IMR-90 (cell line): ENCODE data around the gene GRN. TPM values are rescaled to one million over a fixed set of nuclear protein-coding genes. Genes with fewer than 3 reads are reported as not detected.

Experiments
- ATAC-seq: fragments of 200-7000 bp; cut with Tn5 transposase; 2 replicates; pipeline ENCODE4 v1.9.1; 2020; ENCODE audit warnings: low read depth, mild to moderate bottlenecking, moderate library complexity
- BruUV-seq: library from RNA; stranded (reverse); fragments of 400-500 nt; replicated peaks from 2 replicates; lab custom pipeline; 2021; lab: Mats Ljungman, UMichigan
- CTCF ChIA-PET: fragments of 300-600 bp; formaldehyde crosslinking; extraction: SDS; loops from one replicate; lab custom pipeline; 2021; ENCODE audit warnings: antibody characterized with exemption; lab: Yijun Ruan, JAX
- POLR2A ChIA-PET: fragments of 300-600 bp; sonication (Branson Sonifier 250); formaldehyde crosslinking; loops from one replicate; lab custom pipeline; 2022; ENCODE audit warnings: antibody characterized with exemption; ENCODE audit not compliant: unreplicated experiment; lab: Charles Lee
- DNase-seq: peaks from one replicate; pipeline ENCODE4 v3.0.0; 2013
- H2AFZ ChIP-seq: replicated peaks from 2 replicates; pipeline ENCODE3; 2013; ENCODE audit warnings: low read length, mild to moderate bottlenecking; ENCODE audit not compliant: poor library complexity
- H2AK5ac ChIP-seq: 2 replicates; pipeline ENCODE4 v1.6.1; 2013; ENCODE audit warnings: low read depth, low read length, inconsistent platforms
- H2AK9ac ChIP-seq: replicated peaks from 2 replicates; pipeline ENCODE3; 2013; ENCODE audit warnings: mild to moderate bottlenecking, low read depth, low read length, moderate library complexity; ENCODE audit not compliant: poor library complexity
- H2BK120ac ChIP-seq: 2 replicates; pipeline ENCODE4 v1.6.1; 2013; ENCODE audit warnings: low read depth, low read length, inconsistent platforms
- H2BK15ac ChIP-seq: 3 replicates; pipeline ENCODE4 v1.6.1; 2013; ENCODE audit warnings: low read depth, low read length, inconsistent platforms
- H2BK20ac ChIP-seq: 2 replicates; pipeline ENCODE4 v1.6.1; 2013; ENCODE audit warnings: low read depth, mild to moderate bottlenecking, inconsistent platforms, low read length, moderate library complexity
- H2BK5ac ChIP-seq: 2 replicates; pipeline ENCODE4 v1.6.1; 2013; ENCODE audit warnings: mild to moderate bottlenecking, low read depth, low read length, inconsistent platforms; ENCODE audit not compliant: poor library complexity, severe bottlenecking
- H3K14ac ChIP-seq: replicated peaks from 2 replicates; pipeline ENCODE4 v1.6.1; 2013; ENCODE audit warnings: low read depth, low read length, inconsistent platforms
- H3K18ac ChIP-seq: 2 replicates; pipeline ENCODE4 v1.6.1; 2013; ENCODE audit warnings: low read depth, low read length, control low read depth
- H3K23ac ChIP-seq: 2 replicates; pipeline ENCODE4 v1.6.1; 2013; ENCODE audit warnings: low read depth, low read length, inconsistent platforms
- H3K27ac ChIP-seq: 2 replicates; pipeline ENCODE4 v1.5.1; 2013; ENCODE audit warnings: mild to moderate bottlenecking, control low read depth, low read length; ENCODE audit not compliant: insufficient read depth
- H3K27me3 ChIP-seq: 2 replicates; pipeline ENCODE4 v1.6.1; 2013; ENCODE audit warnings: low read length; ENCODE audit not compliant: control insufficient read depth, insufficient read depth
- H3K36me3 ChIP-seq: 2 replicates; pipeline ENCODE4 v1.6.1; 2013; ENCODE audit warnings: low read length, mixed read lengths; ENCODE audit not compliant: control insufficient read depth, insufficient read depth
- H3K4ac ChIP-seq: 2 replicates; pipeline ENCODE4 v1.6.1; 2013; ENCODE audit warnings: low read depth, low read length, inconsistent platforms
- H3K4me1 ChIP-seq: 2 replicates; pipeline ENCODE4 v1.6.1; 2013; ENCODE audit warnings: low read length, mixed read lengths; ENCODE audit not compliant: control insufficient read depth, insufficient read depth
- H3K4me2 ChIP-seq: 2 replicates; pipeline ENCODE4 v1.6.1; 2013; ENCODE audit warnings: low read depth, mild to moderate bottlenecking, control low read depth, low read length, moderate library complexity
- H3K4me3 ChIP-seq: 2 replicates; pipeline ENCODE4 v1.5.1; 2013; ENCODE audit warnings: low read depth, mild to moderate bottlenecking, control low read depth, low read length, moderate library complexity; ENCODE audit not compliant: insufficient read depth
- H3K56ac ChIP-seq: 2 replicates; pipeline ENCODE4 v1.6.1; 2013; ENCODE audit warnings: low read length, inconsistent platforms; ENCODE audit not compliant: insufficient read depth; ENCODE audit errors: extremely low read depth
- H3K79me1 ChIP-seq, 2 experiments: 2 replicates each; pipeline ENCODE4 v1.6.1; 2013; ENCODE audit warnings: low read length in 2 of 2, inconsistent platforms in 1 of 2, low read depth in 1 of 2
- H3K9ac ChIP-seq: 2 replicates; pipeline ENCODE4 v1.6.1; 2013; ENCODE audit warnings: low read depth, low read length, control low read depth
- H3K9me1 ChIP-seq: 2 replicates; pipeline ENCODE4 v1.6.1; 2013; ENCODE audit warnings: low read length, inconsistent platforms; ENCODE audit not compliant: insufficient read depth
- H3K9me3 ChIP-seq: 2 replicates; pipeline ENCODE4 v1.6.1; 2013; ENCODE audit warnings: low read length; ENCODE audit not compliant: control insufficient read depth, insufficient read depth
- H4K20me1 ChIP-seq: 2 replicates; pipeline ENCODE4 v1.6.1; 2013; ENCODE audit warnings: low read length, inconsistent platforms; ENCODE audit not compliant: insufficient read depth
- H4K5ac ChIP-seq: 2 replicates; pipeline ENCODE4 v1.6.1; 2013; ENCODE audit warnings: mild to moderate bottlenecking, low read depth, low read length, control low read depth
- H4K8ac ChIP-seq, 2 experiments: 2 replicates each; pipeline ENCODE4 v1.6.1; 2013; ENCODE audit warnings: low read depth in 2 of 2, low read length in 2 of 2, control low read depth in 1 of 2, inconsistent platforms in 1 of 2
- H4K91ac ChIP-seq: 2 replicates; pipeline ENCODE4 v1.6.1; 2013; ENCODE audit warnings: low read depth, low read length, inconsistent platforms; ENCODE audit not compliant: insufficient read depth
- CHD1 ChIP-seq: IDR thresholded peaks from 2 replicates; pipeline ENCODE4 v1.6.1; 2012; ENCODE audit warnings: low read depth, low read length, improper control_type of control experiment
- FOS ChIP-seq: fragments of 150-350 bp; IDR thresholded peaks from 2 replicates; pipeline ENCODE4 v1.6.1; 2016; ENCODE audit warnings: low read depth, low read length
- MAFK ChIP-seq: IDR thresholded peaks from 2 replicates; pipeline ENCODE4 v1.6.1; 2012; ENCODE audit warnings: low read depth, low read length, improper control_type of control experiment
- NFE2L2 ChIP-seq: fragments of 150-350 bp; IDR thresholded peaks from 2 replicates; pipeline ENCODE4 v1.6.1; 2016; ENCODE audit warnings: low read depth, mild to moderate bottlenecking, low read length
- POLR2A ChIP-seq: IDR thresholded peaks from 2 replicates; pipeline ENCODE4 v1.6.1; 2012; ENCODE audit warnings: mild to moderate bottlenecking, low read depth, low read length
- RAD21 ChIP-seq: IDR thresholded peaks from 2 replicates; pipeline ENCODE4 v1.6.1; 2012; ENCODE audit warnings: low read length, improper control_type of control experiment
- RFX5 ChIP-seq: IDR thresholded peaks from 2 replicates; pipeline ENCODE4 v1.8.0; 2012; ENCODE audit warnings: low read depth, mild to moderate bottlenecking, low read length, moderate library complexity
- SMC3 ChIP-seq: fragments of 150-350 bp; IDR thresholded peaks from 2 replicates; pipeline ENCODE4 v1.6.1; 2016; ENCODE audit warnings: low read depth, mild to moderate bottlenecking, antibody characterized with exemption, low read length, moderate library complexity
- WGBS, 2 experiments: methylation state at CpG; one replicate each; pipeline versions ENCODE4 v1.1.5 to v1.1.7; 2013; ENCODE audit warnings: missing lambda C conversion rate in 2 of 2; ENCODE audit not compliant: insufficient read length in 1 of 2; ENCODE audit errors: extremely low coverage in 2 of 2; 5-methylcytosine and 5-hydroxymethylcytosine counted together
- dilution Hi-C: fragments of 300-500 bp; cut with HindIII; formaldehyde crosslinking; loops from one replicate; pipeline ENCODE4 v1.14.3; 2018; ENCODE audit warnings: low sequenced_read_pairs; ENCODE audit not compliant: unreplicated experiment
- in situ Hi-C: fragments of 300-500 bp; cut with MboI; formaldehyde crosslinking; loops from 3 replicates; pipeline ENCODE4 v1.14.3; 2019; ENCODE audit warnings: low sequenced_read_pairs, inconsistent platforms, mixed read lengths
- intact Hi-C: fragments of 100-400 bp; cut with micrococcal nuclease; formaldehyde crosslinking; loops from 2 replicates; pipeline ENCODE4 v1.10.0; 2022
- polyA plus RNA-seq, 3 experiments: library from polyadenylated mRNA; depleted of rRNA; stranded (reverse); fragments of >200 nt; gene quantifications; 2 replicates each; pipeline ENCODE4 v1.2.3, GENCODE V29; 2012; ENCODE audit warnings: low replicate concordance in 1 of 3
- total RNA-seq: library from RNA; depleted of rRNA; stranded (reverse); fragments of >200 nt; gene quantifications from 2 replicates; pipeline ENCODE4 v1.2.3, GENCODE V29; 2012
- TF ChIP-seq, protein P1 (sequence below): conservative IDR thresholded peaks from 2 replicates; pipeline ENCODE4 v1.5.1; 2012; ENCODE audit warnings: mild to moderate bottlenecking, low read depth, low read length, improper control_type of control experiment

The GRN gene
- total and polyA plus RNA-seq, 2 of the 4 experiments (the other 2 are of a cell fraction) = 38.9 to 494 TPM

DNA sequence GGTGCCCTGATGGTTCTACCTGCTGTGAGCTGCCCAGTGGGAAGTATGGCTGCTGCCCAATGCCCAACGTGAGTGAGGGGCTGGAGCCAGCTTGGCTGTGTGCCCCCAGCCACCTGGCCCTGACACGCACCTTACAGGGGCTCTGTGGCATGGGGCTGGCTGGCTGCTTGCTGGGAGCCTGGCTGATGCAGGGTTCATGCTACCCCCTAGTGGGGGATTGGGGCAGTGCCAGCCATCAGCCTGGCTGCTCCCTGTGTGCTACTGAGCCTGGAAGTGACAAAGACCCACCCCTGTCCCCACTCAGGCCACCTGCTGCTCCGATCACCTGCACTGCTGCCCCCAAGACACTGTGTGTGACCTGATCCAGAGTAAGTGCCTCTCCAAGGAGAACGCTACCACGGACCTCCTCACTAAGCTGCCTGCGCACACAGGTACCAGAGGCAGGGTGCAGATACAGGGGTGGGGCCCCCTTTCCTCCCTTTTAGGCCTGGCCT, 5.7 kb downstream of the GRN start:
- no peak overlapping the region for H4K5ac ChIP-seq
- H3K4ac ChIP-seq = no peak overlapping the region
- H3K18ac ChIP-seq = no peak overlapping the region
- no peaks in the 10 kb centered on the region for H3K9me3 ChIP-seq
- intact Hi-C loops = no loop called here
- H3K14ac ChIP-seq = no peak overlapping the region
- H2AK5ac ChIP-seq = no peak overlapping the region
- H3K79me1 ChIP-seq = peaks cover 5 to 25% of the 10 kb centered on the region in 2 experiments
- DNase-seq (peak; percentile 44), ATAC-seq (peak; percentile 85)
- in situ Hi-C loops = no loop called here
- H2BK5ac ChIP-seq = no peak overlapping the region
- no peaks in the 10 kb centered on the region for H3K27me3 ChIP-seq
- H3K27ac ChIP-seq = no peak overlapping the region
- ChIA-PET POLR2A (no interaction called here), CTCF (interaction anchor here (0.6 to 2.0 kb wide), 2 partner anchors 12 to 229 kb away, joined by 3 to 5 read pairs; partner anchors contain the start of gene FAM171A2)
- 0 out of 2 replicates have a peak, but pooled peaks cover 2% of the 10 kb centered on the region for H3K9me1 ChIP-seq
- H2AFZ ChIP-seq = peak overlapping the region; percentile 61
- H4K20me1 ChIP-seq = peaks cover 16% of the 10 kb centered on the region; the same call in 1 of the 2 replicates
- no peak overlapping the region for H3K23ac ChIP-seq
- dilution Hi-C loops = no loop called here
- no TSS peak for BruUV-seq
- H3K4me3 ChIP-seq = no peak overlapping the region
- H3K36me3 ChIP-seq = peaks cover 41% of the 10 kb centered on the region
- H2AK9ac ChIP-seq = peak overlapping the region; percentile 15
- TF ChIP-seq SMC3 (peak; percentile 69), FOS (no peak), POLR2A (no peak), NFE2L2 (no peak), CHD1 (no peak), RFX5 (no peak), RAD21 (peak; percentile 78), MAFK (no peak)
- TF ChIP-seq, protein P1, sequence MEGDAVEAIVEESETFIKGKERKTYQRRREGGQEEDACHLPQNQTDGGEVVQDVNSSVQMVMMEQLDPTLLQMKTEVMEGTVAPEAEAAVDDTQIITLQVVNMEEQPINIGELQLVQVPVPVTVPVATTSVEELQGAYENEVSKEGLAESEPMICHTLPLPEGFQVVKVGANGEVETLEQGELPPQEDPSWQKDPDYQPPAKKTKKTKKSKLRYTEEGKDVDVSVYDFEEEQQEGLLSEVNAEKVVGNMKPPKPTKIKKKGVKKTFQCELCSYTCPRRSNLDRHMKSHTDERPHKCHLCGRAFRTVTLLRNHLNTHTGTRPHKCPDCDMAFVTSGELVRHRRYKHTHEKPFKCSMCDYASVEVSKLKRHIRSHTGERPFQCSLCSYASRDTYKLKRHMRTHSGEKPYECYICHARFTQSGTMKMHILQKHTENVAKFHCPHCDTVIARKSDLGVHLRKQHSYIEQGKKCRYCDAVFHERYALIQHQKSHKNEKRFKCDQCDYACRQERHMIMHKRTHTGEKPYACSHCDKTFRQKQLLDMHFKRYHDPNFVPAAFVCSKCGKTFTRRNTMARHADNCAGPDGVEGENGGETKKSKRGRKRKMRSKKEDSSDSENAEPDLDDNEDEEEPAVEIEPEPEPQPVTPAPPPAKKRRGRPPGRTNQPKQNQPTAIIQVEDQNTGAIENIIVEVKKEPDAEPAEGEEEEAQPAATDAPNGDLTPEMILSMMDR = peak; percentile 73
- H3K4me2 ChIP-seq = no peak overlapping the region
- no peak overlapping the region for H4K8ac ChIP-seq
- H2BK120ac ChIP-seq = no peak overlapping the region
- H4K91ac ChIP-seq = no peak overlapping the region
- no peak overlapping the region for H3K56ac ChIP-seq
- no peak overlapping the region for H2BK15ac ChIP-seq
- 25% methylated on average over 2 of the region's 6 CpGs; no CpG with 5 or more reads in 1 of the 2 experiments for WGBS, 2 experiments
- H3K9ac ChIP-seq = no peak overlapping the region
- H3K4me1 ChIP-seq = peaks cover 4% of the 10 kb centered on the region; the same call in 1 of the 2 replicates
- no peak overlapping the region for H2BK20ac ChIP-seq
